HepG2 (cell line): ENCODE data around the gene DCAF8. TPM values are rescaled to one million over a fixed set of nuclear protein-coding genes. Genes with fewer than 3 reads are reported as not detected.

Experiments
- ATAC-seq: fragments of 200-7000 bp; cut with Tn5 transposase; 3 replicates; pipeline ENCODE4 v1.9.1; 2020; ENCODE audit warnings: mild to moderate bottlenecking, moderate library complexity
- BruUV-seq: library from RNA; stranded (reverse); fragments of 400-500 nt; replicated peaks from 2 replicates; lab custom pipeline; 2021; lab: Mats Ljungman, UMichigan
- CTCF ChIA-PET: fragments of 300-600 bp; formaldehyde crosslinking; extraction: SDS; loops from one replicate; lab custom pipeline; 2021; ENCODE audit warnings: low total read pairs, inconsistent platforms, low intra/inter-chr PET ratio; lab: Yijun Ruan, JAX
- POLR2A ChIA-PET: fragments of 350-600 bp; sonication (Branson Sonifier 250); formaldehyde crosslinking; loops from one replicate; lab custom pipeline; 2020; ENCODE audit warnings: antibody characterized with exemption, inconsistent platforms; lab: Yijun Ruan, JAX
- DNase-seq: peaks from one replicate; pipeline ENCODE4 v3.0.0-alpha.2; 2015; ENCODE audit warnings: low spot score
- FAIRE-seq: peaks from 3 replicates; lab custom pipeline; 2011; peaks lifted over from hg19 to GRCh38; lab: Jason Lieb, UNC
- H2AFZ ChIP-seq: one replicate; pipeline ENCODE4 v1.6.1; 2011; ENCODE audit warnings: low read length, inconsistent platforms
- H3K27ac ChIP-seq: fragments of 300-600 bp; 3 replicates; pipeline ENCODE4 v1.8.0; 2011; ENCODE audit warnings: mixed run types, mild to moderate bottlenecking, mixed read lengths, low read length, inconsistent platforms; ENCODE audit not compliant: insufficient read depth; ENCODE audit errors: extremely low read length
- H3K27me3 ChIP-seq, 2 experiments: fragments of 200-600 bp in 1 of 2; 2 replicates in 1 of 2; 3 replicates in 1 of 2; pipeline versions ENCODE4 v1.6.0 to v1.8.0; 2011; ENCODE audit warnings: low read length in 2 of 2, mild to moderate bottlenecking in 2 of 2, moderate library complexity in 2 of 2, inconsistent platforms in 1 of 2; ENCODE audit not compliant: insufficient read depth in 2 of 2, control insufficient read depth in 1 of 2
- H3K36me3 ChIP-seq, 2 experiments: fragments of 200-600 bp in 1 of 2; replicated peaks in 1 of 2; 2 replicates in 1 of 2; 3 replicates in 1 of 2; pipeline versions ENCODE4 v1.5.1 to v1.8.0; 2011; ENCODE audit warnings: low read length in 2 of 2, inconsistent platforms in 1 of 2; ENCODE audit not compliant: insufficient read depth in 2 of 2, control insufficient read depth in 1 of 2
- H3K4me1 ChIP-seq: 2 replicates; pipeline ENCODE4 v1.5.1; 2012; ENCODE audit warnings: low read length, inconsistent platforms; ENCODE audit not compliant: insufficient read depth
- H3K4me2 ChIP-seq: 2 replicates; pipeline ENCODE4 v1.6.0; 2011; ENCODE audit warnings: low read depth, low read length, inconsistent platforms
- H3K4me3 ChIP-seq, 3 experiments: fragments of 200-600 bp in 1 of 3; sonication (generic), shearing (Covaris generic) in 1 of 3; replicated peaks in 1 of 3; 2 replicates each; pipeline ENCODE4 v1.5.1; 2011 to 2016; ENCODE audit warnings: low read length in 3 of 3, inconsistent platforms in 2 of 3, low read depth in 2 of 3, mild to moderate bottlenecking in 2 of 3, control low read depth in 1 of 3, mixed read lengths in 1 of 3; ENCODE audit not compliant: insufficient read depth in 1 of 3
- H3K79me2 ChIP-seq: one replicate; pipeline ENCODE4 v1.6.1; 2011; ENCODE audit warnings: low read length, inconsistent platforms; ENCODE audit not compliant: insufficient read depth
- H3K9ac ChIP-seq: 2 replicates; pipeline ENCODE4 v1.6.0; 2011; ENCODE audit warnings: mild to moderate bottlenecking, low read depth, low read length, inconsistent platforms; ENCODE audit not compliant: insufficient read depth
- H3K9me3 ChIP-seq: 2 replicates; pipeline ENCODE4 v1.5.1; 2012; ENCODE audit warnings: mild to moderate bottlenecking, low read length
- H4K20me1 ChIP-seq: 2 replicates; pipeline ENCODE4 v1.6.0; 2011; ENCODE audit warnings: inconsistent platforms, mild to moderate bottlenecking, low read length, moderate library complexity; ENCODE audit not compliant: insufficient read depth
- NCOA1 ChIP-seq: sonication (generic); formaldehyde crosslinking; IDR thresholded peaks from 2 replicates; pipeline ENCODE4 v1.9.0; 2021; ENCODE audit warnings: missing genetic modification reagents
- RARA ChIP-seq: IDR thresholded peaks from 2 replicates; pipeline ENCODE4 v1.6.1; 2016; ENCODE audit warnings: missing genetic modification reagents, missing compliant biosample characterization
- REXO4 ChIP-seq: sonication (generic); formaldehyde crosslinking; IDR thresholded peaks from 2 replicates; pipeline ENCODE4 v1.8.0; 2022; ENCODE audit warnings: missing genetic modification reagents, mild to moderate bottlenecking, borderline replicate concordance
- ZNF343 ChIP-seq: sonication (generic); formaldehyde crosslinking; IDR thresholded peaks from 2 replicates; pipeline ENCODE4 v1.4.0; 2020; ENCODE audit warnings: mild to moderate bottlenecking, missing genetic modification reagents
- ZNF749 ChIP-seq: sonication (generic); formaldehyde crosslinking; IDR thresholded peaks from 2 replicates; pipeline ENCODE4 v1.8.0; 2022; ENCODE audit warnings: mild to moderate bottlenecking, missing genetic modification reagents, moderate library complexity, borderline replicate concordance
- ZNF879 ChIP-seq: sonication (generic); formaldehyde crosslinking; IDR thresholded peaks from 2 replicates; pipeline ENCODE4 v1.8.1; 2023; ENCODE audit warnings: missing genetic modification reagents
- WGBS: methylation state at CpG from one replicate; pipeline ENCODE4 v1.1.6; 2017; ENCODE audit warnings: low lambda C conversion rate; 5-methylcytosine and 5-hydroxymethylcytosine counted together
- in situ Hi-C: cut with HindIII; loops from 2 replicates; pipeline ENCODE4 v1.10.0; 2017; ENCODE audit warnings: low pct_unique_long_range_greater_than_20kb; ENCODE audit not compliant: extremely low pct_ligation_motif_present
- intact Hi-C: fragments of 100-400 bp; cut with micrococcal nuclease; formaldehyde crosslinking; loops from one replicate; pipeline ENCODE4 v1.10.0; 2022; ENCODE audit not compliant: unreplicated experiment
- polyA plus RNA-seq, 8 experiments: library from polyadenylated mRNA; depleted of rRNA in 3 of 8; stranded (reverse) in 7 of 8; unstranded in 1 of 8; fragments of >200 nt; fragmentation: Illumina TruSeq in 4 of 8; extraction: Trizol in 4 of 8; gene quantifications; 2 replicates each; pipeline versions ENCODE4 v1.2.1 to v1.2.3, GENCODE V29; 2011 to 2016; ENCODE audit warnings: low read depth in 4 of 8, missing spikeins in 1 of 8, mixed read lengths in 1 of 8; ENCODE audit not compliant: insufficient read depth in 1 of 8
- total RNA-seq, 5 experiments: library from RNA; depleted of rRNA; stranded (reverse); fragments of >200 nt; fragmentation: Illumina TruSeq; extraction: Trizol; gene quantifications; 2 replicates each; pipeline ENCODE4 v1.2.3, GENCODE V29; 2016; ENCODE audit warnings: low read depth in 1 of 5
- TF ChIP-seq, protein P1 (sequence below): sonication (generic); formaldehyde crosslinking; conservative IDR thresholded peaks from 2 replicates; pipeline ENCODE4 v1.8.0; 2022; ENCODE audit warnings: missing genetic modification reagents
- TF ChIP-seq, protein P2 (sequence below): sonication (generic); formaldehyde crosslinking; IDR thresholded peaks from 2 replicates; pipeline ENCODE4 v1.5.0; 2020; ENCODE audit warnings: missing genetic modification reagents

DCAF8 gene
- total and polyA plus RNA-seq, 2 of the 13 experiments (the other 11 are each of a cell fraction or from before 2014, with no cell fraction given), result 73.4 to 79.8 TPM

DNA sequence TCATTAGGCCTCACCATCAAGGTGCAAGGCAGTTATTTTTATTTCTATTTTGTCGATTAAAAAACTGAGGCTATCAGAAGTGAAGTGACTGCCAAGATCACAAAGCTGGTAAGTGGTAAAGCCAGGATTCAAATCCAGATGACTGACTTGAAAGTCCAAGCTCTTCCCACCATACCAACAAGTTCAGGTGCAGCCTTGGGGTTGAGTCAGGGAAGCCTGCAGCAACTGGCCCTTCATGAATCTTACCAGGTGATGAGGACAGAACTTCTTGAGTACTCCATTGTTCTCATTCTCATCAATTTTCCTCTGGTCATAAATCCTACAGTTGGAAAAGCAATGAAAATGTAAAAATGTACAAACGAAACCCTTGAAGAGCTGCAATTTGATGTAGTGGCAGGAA lies 37.0 kb downstream of the DCAF8 start (continued):
- TF ChIP-seq ZNF879 (no peak), NCOA1 (CRISPR knock-in tag) (no peak)

GRCh38 chr1:160224606-160225005 lies 37.7 kb downstream of the DCAF8 start:
- H3K27ac ChIP-seq, result no peak overlapping the region
- H3K4me2 ChIP-seq, result no peak overlapping the region
- H3K4me1 ChIP-seq, result no peaks in the 10 kb centered on the region
- no peak for DNase-seq
- no peaks in the 10 kb centered on the region for H3K27me3 ChIP-seq
- H2AFZ ChIP-seq, result no peak overlapping the region
- no peak overlapping the region for H3K9ac ChIP-seq
- H3K9me3 ChIP-seq, result no peaks in the 10 kb centered on the region
- no peak; the same call in 2 of the 3 replicates for ATAC-seq
- no peaks in the 10 kb centered on the region; the same call in 1 of the 2 replicates for H4K20me1 ChIP-seq
- no peak for FAIRE-seq
- peaks cover 46 to 82% of the 10 kb centered on the region in 2 experiments for H3K36me3 ChIP-seq
- in situ Hi-C loops (no loop called here), intact Hi-C loops (no loop called here)
- no TSS peak for BruUV-seq
- WGBS, result no CpG with 5 or more reads among the region's 2 CpGs
- H3K4me3 ChIP-seq, result no peak overlapping the region
- H3K79me2 ChIP-seq, result no peaks in the 10 kb centered on the region
- ChIA-PET CTCF (no interaction called here), POLR2A (no interaction called here)
- TF ChIP-seq REXO4 (CRISPR knock-in tag), result no peak
- no peak for TF ChIP-seq RARA (CRISPR knock-in tag)
- TF ChIP-seq, protein P1, sequence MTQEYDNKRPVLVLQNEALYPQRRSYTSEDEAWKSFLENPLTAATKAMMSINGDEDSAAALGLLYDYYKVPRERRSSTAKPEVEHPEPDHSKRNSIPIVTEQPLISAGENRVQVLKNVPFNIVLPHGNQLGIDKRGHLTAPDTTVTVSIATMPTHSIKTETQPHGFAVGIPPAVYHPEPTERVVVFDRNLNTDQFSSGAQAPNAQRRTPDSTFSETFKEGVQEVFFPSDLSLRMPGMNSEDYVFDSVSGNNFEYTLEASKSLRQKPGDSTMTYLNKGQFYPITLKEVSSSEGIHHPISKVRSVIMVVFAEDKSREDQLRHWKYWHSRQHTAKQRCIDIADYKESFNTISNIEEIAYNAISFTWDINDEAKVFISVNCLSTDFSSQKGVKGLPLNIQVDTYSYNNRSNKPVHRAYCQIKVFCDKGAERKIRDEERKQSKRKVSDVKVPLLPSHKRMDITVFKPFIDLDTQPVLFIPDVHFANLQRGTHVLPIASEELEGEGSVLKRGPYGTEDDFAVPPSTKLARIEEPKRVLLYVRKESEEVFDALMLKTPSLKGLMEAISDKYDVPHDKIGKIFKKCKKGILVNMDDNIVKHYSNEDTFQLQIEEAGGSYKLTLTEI (CRISPR knock-in tag), result no peak
- TF ChIP-seq, protein P2, sequence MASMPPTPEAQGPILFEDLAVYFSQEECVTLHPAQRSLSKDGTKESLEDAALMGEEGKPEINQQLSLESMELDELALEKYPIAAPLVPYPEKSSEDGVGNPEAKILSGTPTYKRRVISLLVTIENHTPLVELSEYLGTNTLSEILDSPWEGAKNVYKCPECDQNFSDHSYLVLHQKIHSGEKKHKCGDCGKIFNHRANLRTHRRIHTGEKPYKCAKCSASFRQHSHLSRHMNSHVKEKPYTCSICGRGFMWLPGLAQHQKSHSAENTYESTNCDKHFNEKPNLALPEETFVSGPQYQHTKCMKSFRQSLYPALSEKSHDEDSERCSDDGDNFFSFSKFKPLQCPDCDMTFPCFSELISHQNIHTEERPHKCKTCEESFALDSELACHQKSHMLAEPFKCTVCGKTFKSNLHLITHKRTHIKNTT, result no peak
- 0 out of 2 replicates have a peak, but pooled peaks have one; percentile 30 for TF ChIP-seq ZNF343 (CRISPR knock-in tag)
- no peak for TF ChIP-seq ZNF749
